ENCODE data around the gene FAM216B. TPM values are rescaled to one million over a fixed set of nuclear protein-coding genes. Genes with fewer than 3 reads are reported as not detected.

The FAM216B gene
- total and polyA plus RNA-seq, 10 of the 15 experiments (the other 5 are each of a cell fraction or from before 2014, with no cell fraction given): not detected

GRCh38 chr13:42794577-42795275, 13.3 kb downstream of the FAM216B start (continued):
- TF ChIP-seq BCLAF1 (IDR thresholded peaks at IDR 0.05): no peak
- no peak for TF ChIP-seq PAX5 (IDR thresholded peaks at IDR 0.05; ENCODE audit: borderline replicate concordance, low read depth, low read length)
- TF ChIP-seq, protein P1, sequence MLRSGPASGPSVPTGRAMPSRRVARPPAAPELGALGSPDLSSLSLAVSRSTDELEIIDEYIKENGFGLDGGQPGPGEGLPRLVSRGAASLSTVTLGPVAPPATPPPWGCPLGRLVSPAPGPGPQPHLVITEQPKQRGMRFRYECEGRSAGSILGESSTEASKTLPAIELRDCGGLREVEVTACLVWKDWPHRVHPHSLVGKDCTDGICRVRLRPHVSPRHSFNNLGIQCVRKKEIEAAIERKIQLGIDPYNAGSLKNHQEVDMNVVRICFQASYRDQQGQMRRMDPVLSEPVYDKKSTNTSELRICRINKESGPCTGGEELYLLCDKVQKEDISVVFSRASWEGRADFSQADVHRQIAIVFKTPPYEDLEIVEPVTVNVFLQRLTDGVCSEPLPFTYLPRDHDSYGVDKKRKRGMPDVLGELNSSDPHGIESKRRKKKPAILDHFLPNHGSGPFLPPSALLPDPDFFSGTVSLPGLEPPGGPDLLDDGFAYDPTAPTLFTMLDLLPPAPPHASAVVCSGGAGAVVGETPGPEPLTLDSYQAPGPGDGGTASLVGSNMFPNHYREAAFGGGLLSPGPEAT (IDR thresholded peaks at IDR 0.05; ENCODE audit: low read depth): no peak
- TF ChIP-seq, protein P2, sequence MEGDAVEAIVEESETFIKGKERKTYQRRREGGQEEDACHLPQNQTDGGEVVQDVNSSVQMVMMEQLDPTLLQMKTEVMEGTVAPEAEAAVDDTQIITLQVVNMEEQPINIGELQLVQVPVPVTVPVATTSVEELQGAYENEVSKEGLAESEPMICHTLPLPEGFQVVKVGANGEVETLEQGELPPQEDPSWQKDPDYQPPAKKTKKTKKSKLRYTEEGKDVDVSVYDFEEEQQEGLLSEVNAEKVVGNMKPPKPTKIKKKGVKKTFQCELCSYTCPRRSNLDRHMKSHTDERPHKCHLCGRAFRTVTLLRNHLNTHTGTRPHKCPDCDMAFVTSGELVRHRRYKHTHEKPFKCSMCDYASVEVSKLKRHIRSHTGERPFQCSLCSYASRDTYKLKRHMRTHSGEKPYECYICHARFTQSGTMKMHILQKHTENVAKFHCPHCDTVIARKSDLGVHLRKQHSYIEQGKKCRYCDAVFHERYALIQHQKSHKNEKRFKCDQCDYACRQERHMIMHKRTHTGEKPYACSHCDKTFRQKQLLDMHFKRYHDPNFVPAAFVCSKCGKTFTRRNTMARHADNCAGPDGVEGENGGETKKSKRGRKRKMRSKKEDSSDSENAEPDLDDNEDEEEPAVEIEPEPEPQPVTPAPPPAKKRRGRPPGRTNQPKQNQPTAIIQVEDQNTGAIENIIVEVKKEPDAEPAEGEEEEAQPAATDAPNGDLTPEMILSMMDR (IDR thresholded peaks at IDR 0.05 in 2 of 3, conservative IDR thresholded peaks at IDR 0.05 in 1 of 3; ENCODE audit: control insufficient read depth in 2 of 3, extremely low read depth in 1 of 3, insufficient read depth in 1 of 3, low read depth in 3 of 3, low read length in 3 of 3): no peak
- TF ChIP-seq LARP7 (IDR thresholded peaks at IDR 0.05): no peak

Data from GM12878 (cell line).